Activated naive CD8-positive, alpha-beta T cell treated with anti-CD3 and anti-CD28 coated beads, Interleukin-2, amount 50 U/mL, for 24 hours (primary cell): Measurements from ENCODE around the gene SNAPC3.
"Not testable (repeated sequence)": the region's sequence is repeated elsewhere in the genome, so short reads cannot be mapped to it uniquely, and the experiment has no call there.

Experiments used
- ATAC-seq: fragments of 150-1000 bp; cut with Tn5 transposase; one replicate; pipeline ENCODE4 v1.10.0; 2021
- DNase-seq: peaks from one replicate; pipeline ENCODE4 v3.0.0; 2021
- H3K27ac Mint-ChIP-seq: one replicate; pipeline ENCODE4 v1.8.0; 2021; ENCODE audit warnings: mild to moderate bottlenecking, mixed read lengths
- H3K27me3 Mint-ChIP-seq: one replicate; pipeline ENCODE4 v1.8.0; 2021; ENCODE audit warnings: mixed read lengths
- H3K36me3 Mint-ChIP-seq: one replicate; pipeline ENCODE4 v1.8.0; 2021; ENCODE audit warnings: low read depth, mixed read lengths
- H3K4me1 Mint-ChIP-seq: one replicate; pipeline ENCODE4 v1.8.0; 2021; ENCODE audit warnings: mixed read lengths
- H3K4me3 Mint-ChIP-seq: one replicate; pipeline ENCODE4 v1.8.0; 2021; ENCODE audit warnings: mild to moderate bottlenecking, moderate library complexity, mixed read lengths
- H3K9me3 Mint-ChIP-seq: one replicate; pipeline ENCODE4 v1.8.0; 2021; ENCODE audit warnings: mixed read lengths

Gene SNAPC3

DNA sequence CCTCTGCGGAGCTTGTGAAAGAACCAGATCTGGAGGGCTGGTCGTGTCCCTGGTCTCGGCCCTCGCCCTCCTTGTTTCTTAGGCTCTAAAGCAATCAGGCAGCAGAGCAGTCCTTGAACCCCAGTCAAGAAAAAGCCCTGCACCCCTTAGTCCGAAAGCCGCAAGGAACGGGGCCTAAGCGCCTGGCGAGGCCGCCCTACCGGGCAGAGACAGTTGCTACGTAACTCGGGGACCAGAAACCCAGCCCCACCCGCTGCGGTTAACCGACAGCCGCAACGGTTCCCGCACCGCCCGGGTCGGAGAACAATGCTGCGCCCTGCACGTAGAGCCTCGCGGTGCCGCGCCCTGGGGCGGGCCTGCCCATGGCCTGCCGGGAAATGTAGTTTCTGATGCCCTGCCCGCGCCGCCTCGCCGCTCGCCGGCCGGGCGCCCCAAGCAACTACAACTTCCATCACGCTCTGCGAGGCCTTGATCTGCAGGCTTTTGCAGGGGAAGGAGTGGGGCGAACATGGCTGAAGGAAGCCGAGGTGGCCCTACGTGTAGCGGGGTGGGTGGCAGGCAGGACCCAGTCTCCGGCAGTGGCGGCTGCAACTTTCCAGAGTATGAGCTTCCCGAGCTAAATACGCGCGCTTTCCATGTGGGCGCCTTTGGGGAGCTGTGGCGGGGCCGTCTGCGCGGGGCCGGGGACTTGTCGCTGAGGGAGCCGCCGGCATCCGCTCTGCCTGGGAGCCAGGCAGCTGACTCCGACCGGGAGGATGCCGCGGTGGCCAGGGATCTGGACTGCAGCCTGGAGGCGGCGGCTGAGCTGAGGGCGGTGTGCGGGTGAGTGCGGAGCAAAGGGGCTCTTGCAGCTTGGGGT lies at the start of gene SNAPC3:
Gene SNAPC3 (plus strand): TSS at position 505 of the 859 bp plus-strand sequence. CDS start 4 bp downstream, at position 509.
- H3K27me3 Mint-ChIP-seq = peaks cover 7% of the 10 kb centered on the region
- peaks cover 24% of the 10 kb centered on the region for H3K36me3 Mint-ChIP-seq
- DNase-seq = peak; percentile 94
- H3K4me1 Mint-ChIP-seq = peaks cover 35% of the 10 kb centered on the region
- peak within 1 kb of the TSS; percentile 86 for H3K27ac Mint-ChIP-seq
- ATAC-seq = peak; percentile 99
- peak within 1 kb of the TSS; percentile 92 for H3K4me3 Mint-ChIP-seq
- H3K9me3 Mint-ChIP-seq = no peaks in the 10 kb centered on the region

GRCh38 chr9:15373881-15374280 lies 48.8 kb upstream of the SNAPC3 start:
- Mint-ChIP-seq H3K4me3 (no peak overlapping the region), H3K27me3 (peaks cover 9% of the 10 kb centered on the region), H3K36me3 (no peaks in the 10 kb centered on the region), H3K9me3 (no peaks in the 10 kb centered on the region), H3K27ac (no peak overlapping the region), H3K4me1 (peaks cover 3% of the 10 kb centered on the region)
- no peak for ATAC-seq
- no peak for DNase-seq

GRCh38 chr9:15374310-15374709 lies 48.4 kb upstream of the SNAPC3 start:
- H3K36me3 Mint-ChIP-seq = no peaks in the 10 kb centered on the region
- no peak for DNase-seq
- H3K27me3 Mint-ChIP-seq = peaks cover 9% of the 10 kb centered on the region
- no peak overlapping the region for H3K27ac Mint-ChIP-seq
- peaks cover 3% of the 10 kb centered on the region for H3K4me1 Mint-ChIP-seq
- no peak for ATAC-seq
- H3K9me3 Mint-ChIP-seq = no peaks in the 10 kb centered on the region
- H3K4me3 Mint-ChIP-seq = no peak overlapping the region

DNA sequence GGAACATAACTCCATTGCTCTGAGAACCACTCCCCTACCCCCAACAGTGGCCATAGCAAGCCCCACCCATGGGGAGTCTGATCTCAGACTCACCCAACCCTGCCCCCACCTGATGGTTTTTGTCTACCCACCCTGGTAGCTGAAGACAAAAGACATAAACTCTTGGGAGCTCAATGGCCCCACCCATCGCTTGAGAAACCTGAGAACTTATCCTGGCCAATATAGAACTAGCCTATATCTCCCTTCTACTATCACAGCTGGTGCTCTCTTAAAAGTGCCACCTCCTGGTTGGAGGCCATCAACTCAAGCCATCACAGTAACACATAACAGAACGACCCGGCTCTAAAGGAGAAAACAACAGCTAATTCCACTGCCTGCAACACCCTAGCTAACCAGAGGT lies 47.9 kb upstream of the SNAPC3 start:
- peaks cover 3% of the 10 kb centered on the region for H3K4me1 Mint-ChIP-seq

DNA sequence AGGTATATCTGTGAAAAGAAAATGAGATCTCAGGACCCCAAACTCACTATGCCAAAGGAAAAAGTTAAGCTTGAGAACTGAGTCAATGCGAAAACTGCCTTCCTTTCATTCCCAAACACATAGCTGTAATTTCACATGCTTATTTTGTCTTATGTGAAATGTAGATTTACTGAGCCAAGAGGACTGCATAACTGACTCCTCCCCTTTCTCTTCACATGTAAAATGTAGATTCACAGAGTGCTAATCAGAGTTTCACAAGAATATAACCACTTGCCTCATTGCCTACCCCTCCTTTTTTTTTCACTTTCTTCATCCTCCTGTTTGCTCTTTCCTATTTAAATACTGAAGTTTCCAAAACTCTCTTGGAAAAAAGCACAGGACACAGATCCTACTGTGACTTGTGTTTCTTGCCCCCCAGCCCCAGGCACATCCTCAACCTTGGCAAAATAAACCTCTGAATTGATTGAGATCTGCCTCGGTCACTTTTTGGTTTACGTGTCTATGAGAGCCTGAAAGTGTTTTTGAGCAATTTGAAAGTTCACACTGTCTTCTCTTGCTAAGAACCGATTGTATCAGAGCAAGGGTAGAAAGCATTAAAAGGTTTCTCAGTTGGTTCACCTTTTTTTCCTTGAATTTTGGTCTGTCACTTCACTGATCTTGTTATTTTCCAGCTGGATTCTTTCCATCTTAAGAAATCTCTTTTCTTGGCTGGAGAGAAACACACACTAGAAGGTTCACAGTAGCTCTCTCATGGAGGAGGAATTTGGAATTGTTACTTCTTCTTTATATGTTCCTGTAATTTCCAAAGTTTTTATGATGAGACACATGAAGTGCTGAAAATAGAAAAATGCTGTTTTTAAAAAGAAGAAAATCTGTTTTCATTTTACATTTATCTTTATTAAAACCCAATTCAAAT lies 44.8 kb upstream of the SNAPC3 start:
- H3K27ac Mint-ChIP-seq = no peak overlapping the region
- no peak overlapping the region for H3K4me3 Mint-ChIP-seq
- DNase-seq (no peak), ATAC-seq (no peak)
- H3K27me3 Mint-ChIP-seq = peaks cover 9% of the 10 kb centered on the region
- no peaks in the 10 kb centered on the region for H3K36me3 Mint-ChIP-seq
- no peaks in the 10 kb centered on the region for H3K9me3 Mint-ChIP-seq
- H3K4me1 Mint-ChIP-seq = peaks cover 3% of the 10 kb centered on the region

More for the DNA sequence above, 47.9 kb upstream of the SNAPC3 start:
- Mint-ChIP-seq H3K4me3 (no peak overlapping the region), H3K27me3 (peaks cover 9% of the 10 kb centered on the region), H3K27ac (no peak overlapping the region), H3K36me3 (no peaks in the 10 kb centered on the region), H3K9me3 (no peaks in the 10 kb centered on the region)
- no peak for DNase-seq
- ATAC-seq = no peak

DNA sequence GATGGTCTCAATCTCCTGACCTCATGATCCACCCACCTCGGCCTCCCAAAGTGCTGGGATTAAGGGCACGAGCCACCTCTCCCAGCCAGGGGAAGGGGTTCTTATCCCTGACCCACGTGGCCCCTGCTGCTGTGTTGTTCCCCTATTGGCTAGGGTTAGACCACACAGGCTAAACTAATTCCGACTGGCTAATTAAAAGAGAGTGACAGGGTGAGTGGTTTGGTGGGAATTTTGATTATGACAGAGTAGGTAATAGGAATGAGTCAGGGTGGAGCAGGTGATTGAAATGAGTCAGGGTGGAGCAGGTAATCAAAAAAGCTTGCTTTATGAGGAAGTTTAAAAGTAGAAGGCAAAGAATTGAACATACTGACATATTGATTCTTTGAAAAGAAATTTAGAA lies 43.4 kb upstream of the SNAPC3 start:
- H3K9me3 Mint-ChIP-seq, H3K4me1 Mint-ChIP-seq, H3K36me3 Mint-ChIP-seq, H3K27me3 Mint-ChIP-seq, H3K27ac Mint-ChIP-seq, DNase-seq, H3K4me3 Mint-ChIP-seq, ATAC-seq: not testable (repeated sequence)

- not testable (repeated sequence) for H3K36me3 Mint-ChIP-seq, ATAC-seq, H3K27me3 Mint-ChIP-seq, H3K4me1 Mint-ChIP-seq, H3K9me3 Mint-ChIP-seq, H3K27ac Mint-ChIP-seq, DNase-seq, H3K4me3 Mint-ChIP-seq
Measured at GRCh38 chr9:15379888-15380287, 42.8 kb upstream of the SNAPC3 start.

DNA sequence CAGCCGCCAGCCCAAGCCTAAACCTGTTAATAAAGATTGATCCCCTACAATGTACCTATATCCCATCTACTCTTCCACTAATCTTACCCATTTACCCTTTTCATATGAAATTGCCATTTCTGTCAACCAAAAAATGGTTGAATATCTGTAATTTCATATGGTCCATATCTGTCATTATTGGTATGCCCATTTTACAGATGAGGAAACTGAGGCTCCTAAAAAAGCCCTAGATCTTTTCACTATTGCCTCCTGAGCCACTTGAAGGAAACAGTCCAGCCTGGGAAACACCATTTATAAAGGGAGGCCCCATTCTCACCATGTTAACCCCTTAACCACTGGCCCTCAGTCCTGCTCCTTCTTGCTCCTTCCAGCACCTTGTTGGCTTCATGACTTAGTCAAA lies 41.2 kb upstream of the SNAPC3 start:
- no peaks in the 10 kb centered on the region for H3K36me3 Mint-ChIP-seq
- DNase-seq (no peak), ATAC-seq (no peak)
- H3K27ac Mint-ChIP-seq = no peak overlapping the region
- no peak overlapping the region for H3K4me3 Mint-ChIP-seq
- H3K27me3 Mint-ChIP-seq = peaks cover 7% of the 10 kb centered on the region
- H3K4me1 Mint-ChIP-seq = no peaks in the 10 kb centered on the region
- H3K9me3 Mint-ChIP-seq = no peaks in the 10 kb centered on the region

GRCh38 chr9:15386465-15386864 lies 36.2 kb upstream of the SNAPC3 start:
- ATAC-seq (no peak), DNase-seq (no peak)
- Mint-ChIP-seq H3K4me3 (no peak overlapping the region), H3K27ac (no peak overlapping the region), H3K36me3 (no peaks in the 10 kb centered on the region), H3K27me3 (peaks cover 2% of the 10 kb centered on the region), H3K9me3 (no peaks in the 10 kb centered on the region), H3K4me1 (no peaks in the 10 kb centered on the region)

- Mint-ChIP-seq H3K36me3 (no peaks in the 10 kb centered on the region), H3K4me1 (no peaks in the 10 kb centered on the region), H3K4me3 (no peak overlapping the region), H3K27me3 (no peaks in the 10 kb centered on the region), H3K9me3 (no peaks in the 10 kb centered on the region), H3K27ac (no peak overlapping the region)
- ATAC-seq (no peak), DNase-seq (no peak)
Measured at GRCh38 chr9:15389173-15389572, 33.5 kb upstream of the SNAPC3 start.

- Mint-ChIP-seq H3K9me3 (no peaks in the 10 kb centered on the region), H3K27me3 (no peaks in the 10 kb centered on the region), H3K4me3 (no peak overlapping the region), H3K4me1 (no peaks in the 10 kb centered on the region), H3K27ac (no peak overlapping the region), H3K36me3 (no peaks in the 10 kb centered on the region)
- ATAC-seq = no peak
- DNase-seq = no peak
Measured at GRCh38 chr9:15389631-15390030, 33.0 kb upstream of the SNAPC3 start.

DNA sequence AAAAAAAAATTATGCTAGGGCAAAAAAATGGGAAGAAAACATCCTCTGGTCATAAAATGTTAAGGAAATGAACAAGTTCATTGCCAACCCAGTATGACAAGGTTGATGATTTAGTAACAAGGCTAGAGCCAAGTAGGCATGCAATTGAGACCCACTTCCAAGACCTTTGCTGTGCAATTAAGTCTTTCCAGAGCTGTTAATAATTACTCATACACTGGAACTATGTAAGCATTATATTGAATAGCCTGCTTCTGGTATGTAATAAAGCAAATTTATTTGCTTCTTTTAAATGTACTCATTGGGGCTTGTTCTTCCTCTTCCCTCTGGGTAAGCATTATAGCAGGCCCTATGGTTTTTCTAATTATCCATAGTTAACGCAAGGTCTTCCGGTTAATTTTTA lies 32.5 kb upstream of the SNAPC3 start:
- no peak for ATAC-seq
- DNase-seq = no peak
- Mint-ChIP-seq H3K9me3 (no peaks in the 10 kb centered on the region), H3K36me3 (no peaks in the 10 kb centered on the region), H3K27ac (no peak overlapping the region), H3K4me1 (no peaks in the 10 kb centered on the region), H3K4me3 (no peak overlapping the region), H3K27me3 (no peaks in the 10 kb centered on the region)

GRCh38 chr9:15392363-15392762 lies 30.3 kb upstream of the SNAPC3 start:
- Mint-ChIP-seq H3K9me3 (no peaks in the 10 kb centered on the region), H3K4me3 (no peak overlapping the region), H3K27me3 (no peaks in the 10 kb centered on the region), H3K36me3 (no peaks in the 10 kb centered on the region), H3K27ac (no peak overlapping the region), H3K4me1 (no peaks in the 10 kb centered on the region)
- DNase-seq (no peak), ATAC-seq (no peak)

- Mint-ChIP-seq H3K36me3 (no peaks in the 10 kb centered on the region), H3K4me3 (no peak overlapping the region), H3K27me3 (no peaks in the 10 kb centered on the region), H3K4me1 (no peaks in the 10 kb centered on the region), H3K9me3 (peaks cover 6% of the 10 kb centered on the region), H3K27ac (no peak overlapping the region)
- no peak for DNase-seq
- no peak for ATAC-seq
Measured at GRCh38 chr9:15400281-15400941, 22.3 kb upstream of the SNAPC3 start.
